GM19239 (cell line): ENCODE measurements around the gene PGAP3.
"Not testable (repeated sequence)": the region's sequence is repeated elsewhere in the genome, so short reads cannot be mapped to it uniquely, and the experiment has no call there.

Experiments used
- DNase-seq: peaks from one replicate; pipeline ENCODE4 v3.0.0; 2011; ENCODE audit warnings: low spot score; ENCODE audit not compliant: insufficient read length
- FAIRE-seq: peaks from 2 replicates; lab custom pipeline; 2011; peaks lifted over from hg19 to GRCh38; lab: Jason Lieb, UNC

Gene PGAP3

GRCh38 chr17:39716073-39716818 lies 28.4 kb upstream of the PGAP3 start:
- FAIRE-seq (no peak), DNase-seq (no peak)

DNA sequence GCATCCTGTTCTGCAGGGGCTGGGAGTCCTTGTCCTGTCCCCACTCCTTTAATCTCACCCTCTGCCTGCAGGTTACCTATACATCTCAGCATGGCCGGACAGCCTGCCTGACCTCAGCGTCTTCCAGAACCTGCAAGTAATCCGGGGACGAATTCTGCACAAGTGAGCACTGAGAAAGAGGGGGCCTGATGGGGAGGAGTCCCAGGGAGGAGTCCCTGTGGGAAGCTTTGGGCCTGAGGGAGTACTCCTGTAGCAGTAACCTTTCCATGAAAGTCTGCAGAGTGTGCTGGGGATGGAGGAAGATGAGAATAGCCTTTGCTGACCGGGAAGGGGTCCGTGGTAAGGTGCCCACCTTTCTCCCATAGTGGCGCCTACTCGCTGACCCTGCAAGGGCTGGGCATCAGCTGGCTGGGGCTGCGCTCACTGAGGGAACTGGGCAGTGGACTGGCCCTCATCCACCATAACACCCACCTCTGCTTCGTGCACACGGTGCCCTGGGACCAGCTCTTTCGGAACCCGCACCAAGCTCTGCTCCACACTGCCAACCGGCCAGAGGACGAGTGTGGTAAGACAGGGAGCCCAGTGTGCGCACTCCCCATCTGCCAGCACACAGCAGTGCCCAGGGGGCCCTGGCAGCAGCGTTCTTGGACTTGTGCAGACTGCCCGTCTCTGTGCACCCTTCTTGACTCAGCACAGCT lies 27.7 kb upstream of the PGAP3 start:
- DNase-seq (no peak), FAIRE-seq (no peak)

GRCh38 chr17:39714234-39714633 lies 26.4 kb upstream of the PGAP3 start:
- no peak for DNase-seq

DNA sequence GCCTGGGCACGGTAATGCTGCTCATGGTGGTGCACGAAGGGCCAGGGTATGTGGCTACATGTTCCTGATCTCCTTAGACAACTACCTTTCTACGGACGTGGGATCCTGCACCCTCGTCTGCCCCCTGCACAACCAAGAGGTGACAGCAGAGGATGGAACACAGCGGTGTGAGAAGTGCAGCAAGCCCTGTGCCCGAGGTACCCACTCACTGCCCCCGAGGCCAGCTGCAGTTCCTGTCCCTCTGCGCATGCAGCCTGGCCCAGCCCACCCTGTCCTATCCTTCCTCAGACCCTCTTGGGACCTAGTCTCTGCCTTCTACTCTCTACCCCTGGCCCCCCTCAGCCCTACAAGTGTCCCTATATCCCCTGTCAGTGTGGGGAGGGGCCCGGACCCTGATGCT lies 24.0 kb upstream of the PGAP3 start:
- DNase-seq = no peak
- FAIRE-seq = no peak

More at GRCh38 chr17:39714234-39714633, 26.4 kb upstream of the PGAP3 start:
- no peak for FAIRE-seq

DNA sequence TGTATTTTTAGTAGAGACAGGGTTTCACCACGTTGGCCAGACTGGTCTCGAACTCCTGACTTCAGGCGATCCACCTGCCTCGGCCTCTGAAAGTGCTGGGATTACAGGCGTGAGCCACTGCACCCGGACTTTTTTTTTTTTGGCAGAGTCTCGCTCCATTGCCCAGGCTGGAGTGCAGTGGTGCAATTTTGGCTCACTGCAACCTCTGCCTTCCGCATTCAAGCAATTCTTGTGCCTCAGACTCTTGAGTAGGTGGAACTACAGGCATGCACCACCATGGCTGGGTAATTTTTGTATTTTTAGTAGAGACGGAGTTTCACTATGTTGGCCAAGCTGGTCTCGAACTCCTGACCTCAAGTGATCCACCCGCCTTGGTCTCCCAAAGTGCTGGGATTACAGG lies 23.2 kb upstream of the PGAP3 start:
- DNase-seq, FAIRE-seq: not testable (repeated sequence)

- FAIRE-seq = no peak
Observed at GRCh38 chr17:39709998-39710964, 22.4 kb upstream of the PGAP3 start.

DNA sequence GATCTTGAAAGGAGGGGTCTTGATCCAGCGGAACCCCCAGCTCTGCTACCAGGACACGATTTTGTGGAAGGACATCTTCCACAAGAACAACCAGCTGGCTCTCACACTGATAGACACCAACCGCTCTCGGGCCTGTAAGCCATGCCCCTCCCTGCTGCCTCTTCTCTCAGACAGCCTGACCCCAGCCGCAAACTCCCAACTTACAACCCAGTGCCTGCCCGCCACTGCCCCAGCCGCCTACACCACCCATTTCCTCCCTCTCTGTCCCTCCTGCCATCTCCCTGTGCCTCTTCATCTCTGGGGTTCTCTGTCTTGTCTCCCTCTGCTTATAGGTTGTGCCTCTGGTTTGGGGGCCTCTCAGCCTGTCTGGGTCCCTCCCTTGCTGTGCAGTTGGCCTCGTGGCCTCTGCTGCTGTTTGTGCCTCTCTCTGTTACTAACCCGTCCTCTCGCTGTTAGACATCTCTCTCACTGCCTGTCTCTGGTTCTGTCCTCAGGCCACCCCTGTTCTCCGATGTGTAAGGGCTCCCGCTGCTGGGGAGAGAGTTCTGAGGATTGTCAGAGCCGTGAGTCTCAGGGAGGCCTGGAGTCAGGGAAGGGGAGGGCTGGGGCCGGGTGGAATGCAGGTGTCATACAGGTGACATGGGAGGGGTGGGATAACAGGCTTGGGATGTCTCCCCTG lies 21.6 kb upstream of the PGAP3 start:
- no peak for FAIRE-seq

More at GRCh38 chr17:39709998-39710964, 22.4 kb upstream of the PGAP3 start:
- DNase-seq = no peak

GRCh38 chr17:39706921-39707337 lies 19.1 kb upstream of the PGAP3 start:
- FAIRE-seq = no peak
- no peak for DNase-seq

More for the DNA sequence above, 21.6 kb upstream of the PGAP3 start:
- DNase-seq = no peak

DNA sequence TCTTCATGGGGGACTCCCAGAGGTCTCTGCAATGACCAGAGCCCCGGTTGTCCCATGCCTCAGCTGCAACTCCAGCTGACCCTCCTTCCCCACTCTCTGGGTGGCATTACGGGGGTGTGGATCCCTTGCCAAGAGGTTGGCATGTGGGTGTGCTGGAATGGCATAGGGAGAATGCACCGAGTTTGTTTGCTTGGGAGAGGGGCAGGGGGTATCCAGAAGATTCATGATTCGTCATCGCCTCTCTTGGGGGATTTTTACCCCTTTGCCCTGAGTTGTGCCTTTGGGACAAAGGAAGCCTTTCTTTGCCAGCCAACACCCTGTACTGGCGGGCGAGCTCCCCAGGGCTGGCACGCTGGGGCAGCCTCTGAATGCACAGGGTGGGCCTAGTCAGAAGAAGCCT lies 18.5 kb upstream of the PGAP3 start:
- FAIRE-seq (no peak), DNase-seq (no peak)

DNA sequence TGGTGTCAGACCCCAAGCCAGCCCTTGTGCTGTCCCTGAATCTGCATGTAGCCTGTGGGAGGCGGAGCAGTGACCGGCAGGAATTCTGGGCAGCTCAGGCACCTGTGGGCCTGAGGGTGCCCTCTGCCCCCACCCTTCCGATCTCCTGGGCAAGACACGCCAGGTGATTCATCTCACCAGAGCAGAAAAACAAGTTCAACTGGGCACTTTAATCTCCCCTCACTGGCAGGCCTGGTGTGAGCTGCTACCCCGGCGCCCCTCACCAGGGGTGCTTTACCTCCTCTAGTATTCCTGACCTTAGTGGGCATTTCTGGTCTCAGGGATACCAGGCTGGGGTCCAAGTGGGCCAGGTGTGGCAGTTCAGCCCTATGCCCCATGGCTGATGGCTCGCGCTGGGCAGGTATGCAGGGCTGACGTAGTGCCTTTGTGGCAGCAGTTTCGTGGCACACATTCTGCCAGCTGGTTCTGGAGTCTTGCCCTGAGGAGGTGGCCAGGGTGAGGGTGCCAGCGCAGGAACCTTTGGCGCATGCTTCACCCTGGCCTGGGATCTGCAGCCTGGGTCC lies 18.0 kb upstream of the PGAP3 start:
- FAIRE-seq = no peak
- DNase-seq = no peak

- no peak for DNase-seq
Observed at GRCh38 chr17:39704821-39705551, 17.1 kb upstream of the PGAP3 start.

DNA sequence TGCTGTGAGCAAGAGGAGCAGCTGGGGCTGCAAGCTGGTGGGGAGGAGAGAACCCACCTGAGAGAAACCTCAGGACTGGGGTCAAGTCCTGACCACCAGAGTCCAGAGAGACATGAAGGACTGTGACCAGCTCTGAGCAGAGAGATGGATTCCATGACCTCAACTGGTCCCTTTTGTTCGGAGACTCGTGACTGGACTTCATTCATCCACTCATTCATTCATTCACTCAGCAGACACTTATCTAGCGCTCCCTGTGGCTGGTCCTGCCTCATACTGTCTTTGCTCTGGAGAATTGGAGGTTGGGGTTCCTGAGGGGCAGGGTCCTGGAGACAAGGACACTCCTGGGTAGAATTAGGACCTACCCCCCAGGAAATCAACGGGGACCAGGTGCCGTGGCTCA lies 16.1 kb upstream of the PGAP3 start:
- FAIRE-seq (no peak), DNase-seq (no peak)

More at GRCh38 chr17:39704821-39705551, 17.1 kb upstream of the PGAP3 start:
- FAIRE-seq = no peak

DNA sequence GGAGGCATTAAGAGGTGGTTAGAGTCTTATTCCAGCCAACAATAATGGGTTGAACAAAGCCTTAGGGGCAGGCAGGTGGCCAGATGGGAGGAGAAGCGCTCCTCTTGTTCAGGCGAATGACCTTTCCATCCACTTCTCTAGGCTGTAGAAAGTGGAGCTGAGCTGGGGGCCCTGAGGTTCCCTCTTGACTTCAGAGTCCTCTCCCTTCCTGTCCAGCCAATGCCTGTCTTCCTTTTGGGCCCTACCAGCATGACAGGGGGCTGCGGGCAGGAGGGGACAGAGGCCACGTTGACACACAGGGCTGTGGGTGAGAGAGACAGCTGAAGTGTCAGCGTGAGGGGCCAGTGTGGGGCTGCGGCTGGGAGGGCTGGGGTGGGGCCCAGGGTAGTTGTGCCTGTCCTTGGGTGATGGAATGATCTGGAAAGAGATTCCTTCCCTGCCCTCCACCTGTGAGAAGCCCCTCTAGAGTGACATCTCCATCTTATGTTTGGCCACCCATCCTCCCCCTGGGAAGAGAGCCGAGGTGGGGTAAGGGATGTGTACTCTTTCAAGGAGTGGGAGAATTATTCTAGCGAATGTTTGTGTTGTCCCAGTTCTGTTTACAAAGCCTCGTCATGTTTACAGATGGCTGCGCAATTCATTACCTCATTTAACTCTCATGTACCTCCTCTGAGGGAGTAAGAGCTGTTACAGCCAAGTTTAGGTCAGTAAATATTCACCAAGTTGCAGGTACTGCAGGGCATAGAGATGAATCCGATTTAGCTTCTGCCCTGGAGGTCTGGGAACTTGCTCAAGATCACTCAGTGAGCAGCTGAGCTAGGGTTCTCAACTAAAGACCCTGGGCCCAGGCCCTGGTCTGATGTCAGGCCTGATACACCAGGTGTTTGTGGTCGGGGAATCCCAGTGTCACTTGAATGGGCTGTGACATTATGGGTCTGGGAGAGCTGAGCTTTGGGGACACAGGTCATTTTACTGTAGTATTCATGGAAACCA lies 15.3 kb upstream of the PGAP3 start:
- DNase-seq = peak; percentile 44
- FAIRE-seq = peak; percentile 11

- FAIRE-seq (no peak), DNase-seq (no peak)
Observed at GRCh38 chr17:39701784-39702422, 14.0 kb upstream of the PGAP3 start.

GRCh38 chr17:39701012-39701783 lies 13.3 kb upstream of the PGAP3 start:
- no peak for DNase-seq
- no peak for FAIRE-seq

- FAIRE-seq (no peak), DNase-seq (no peak)
Observed at GRCh38 chr17:39700148-39700987, 12.5 kb upstream of the PGAP3 start.
